GM23248 (cell line): ENCODE measurements around the gene RNF114.

Experiments
- EZH2 ChIP-seq: fragments of 200-600 bp; sonication (generic); IDR thresholded peaks from 2 replicates; pipeline ENCODE4 v1.6.1; 2018; ENCODE audit warnings: antibody characterized with exemption, mild to moderate bottlenecking; ENCODE audit not compliant: insufficient read depth, poor library complexity, severe bottlenecking
- EZH2phosphoT487 ChIP-seq: fragments of 200-600 bp; sonication (generic); IDR thresholded peaks from 2 replicates; pipeline ENCODE4 v1.6.1; 2018; ENCODE audit warnings: antibody characterized with exemption, moderate library complexity, mild to moderate bottlenecking, low read depth; ENCODE audit not compliant: insufficient read depth

GRCh38 chr20:49896204-49896603, 40.0 kb upstream of the RNF114 start:
- TF ChIP-seq EZH2phosphoT487 (no peak), EZH2 (no peak)
